HG02943 (cell line): Measurements from ENCODE around the gene GNAO1.

ENCODE experiments used
- ATAC-seq: cut with Tn5 transposase; IDR thresholded peaks from one replicate; pipeline ENCODE4 v1.9.1; 2021; ENCODE audit warnings: mild to moderate bottlenecking, low read depth, moderate library complexity; ENCODE audit not compliant: unreplicated experiment

The GNAO1 gene

DNA sequence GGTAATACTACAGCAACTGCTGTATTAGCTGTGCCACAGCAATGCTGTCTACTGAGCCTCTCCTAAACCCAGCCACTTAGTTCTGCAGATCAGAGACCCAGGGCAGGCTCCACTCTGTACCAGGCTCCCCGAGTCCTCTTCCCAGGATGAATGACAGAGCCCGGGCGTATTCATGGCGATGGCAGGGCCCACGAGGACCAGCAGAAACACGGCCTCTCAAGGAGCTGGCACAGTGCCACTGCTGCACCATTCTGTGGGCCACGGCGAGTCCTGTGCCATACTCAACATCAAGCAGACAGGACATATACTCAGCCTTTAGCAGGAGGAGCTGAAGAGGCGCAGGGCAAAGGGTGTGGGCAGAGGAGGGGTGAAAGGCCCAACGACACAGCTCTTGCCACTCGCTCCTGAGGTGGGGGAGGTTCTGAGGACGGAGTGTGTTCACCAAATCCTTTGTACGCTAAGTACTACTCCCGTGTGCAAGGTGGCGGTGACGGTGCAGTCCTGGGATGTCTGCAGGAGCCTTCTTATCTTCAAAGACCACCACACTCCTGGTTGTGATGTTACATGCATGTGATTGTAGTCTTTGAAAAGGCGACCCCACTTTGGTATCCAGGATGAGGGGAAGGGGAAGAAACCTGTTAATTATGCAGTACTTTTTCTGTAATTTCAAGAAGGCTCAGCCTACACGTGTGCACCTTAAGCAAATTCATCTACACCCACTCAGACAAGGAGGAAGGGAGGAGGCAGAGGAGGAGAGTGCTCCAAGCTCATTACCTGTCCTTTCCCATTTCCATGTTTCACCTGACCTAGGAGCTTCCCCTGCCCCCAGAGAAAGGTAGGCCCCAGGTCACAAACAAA lies 136.0 kb downstream of the GNAO1 start:
- ATAC-seq = no peak

- ATAC-seq = no peak
These were observed 136.6 kb downstream of the GNAO1 start for GRCh38 chr16:56327929-56328258.

DNA sequence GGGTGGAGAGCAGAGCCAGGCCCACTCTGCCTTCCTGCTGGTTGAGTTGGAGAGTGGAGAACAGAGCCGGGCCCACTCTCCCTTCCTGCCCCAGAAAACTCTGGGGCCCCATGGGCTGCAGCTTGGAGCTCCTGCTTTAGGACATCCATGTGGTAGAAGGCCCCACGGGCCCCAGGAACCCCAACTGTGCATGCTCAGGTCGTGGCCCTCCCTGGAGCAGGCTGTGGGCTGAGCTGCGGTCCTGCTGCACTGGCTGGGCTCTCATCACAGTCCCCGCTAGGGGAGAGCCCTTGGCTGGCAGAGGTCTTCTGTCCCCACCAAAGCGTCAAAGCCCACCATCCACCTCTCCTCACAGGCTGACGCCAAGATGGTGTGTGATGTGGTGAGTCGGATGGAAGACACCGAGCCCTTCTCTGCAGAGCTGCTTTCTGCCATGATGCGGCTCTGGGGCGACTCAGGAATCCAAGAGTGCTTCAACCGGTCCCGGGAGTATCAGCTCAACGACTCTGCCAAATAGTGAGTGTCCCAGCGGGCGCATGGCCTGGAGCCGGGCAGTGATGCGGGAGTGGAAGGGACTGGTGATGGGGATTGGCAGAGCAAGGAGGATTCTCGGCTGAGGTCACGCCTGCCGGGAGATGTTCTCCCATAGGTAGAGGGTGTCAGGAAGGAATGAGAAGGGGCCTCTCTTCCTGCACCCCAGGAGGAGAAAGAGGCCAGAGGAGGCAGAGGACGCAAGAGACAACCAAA lies 137.2 kb downstream of the GNAO1 start:
- no peak for ATAC-seq

DNA sequence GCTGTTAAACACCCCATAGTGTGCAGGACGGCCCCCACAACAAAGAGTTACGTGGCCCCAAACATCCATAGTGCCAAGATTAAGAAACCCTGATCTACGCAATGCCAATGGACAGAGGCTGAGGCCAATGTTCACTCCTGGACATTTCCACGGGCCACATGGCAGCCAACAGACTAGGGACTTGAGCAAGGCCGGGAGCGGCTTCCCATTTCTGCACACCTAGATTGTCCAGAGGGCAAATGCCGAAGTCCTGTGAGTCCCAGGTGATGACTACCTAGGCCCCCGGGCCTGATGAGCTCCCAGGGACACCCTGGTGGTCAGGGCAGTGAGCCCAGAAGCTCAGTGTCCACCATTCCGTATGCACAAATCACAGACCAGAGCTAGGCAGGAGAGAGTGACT lies 138.6 kb downstream of the GNAO1 start:
- no peak for ATAC-seq

GRCh38 chr16:56330476-56330875 lies 139.2 kb downstream of the GNAO1 start:
- ATAC-seq = no peak

DNA sequence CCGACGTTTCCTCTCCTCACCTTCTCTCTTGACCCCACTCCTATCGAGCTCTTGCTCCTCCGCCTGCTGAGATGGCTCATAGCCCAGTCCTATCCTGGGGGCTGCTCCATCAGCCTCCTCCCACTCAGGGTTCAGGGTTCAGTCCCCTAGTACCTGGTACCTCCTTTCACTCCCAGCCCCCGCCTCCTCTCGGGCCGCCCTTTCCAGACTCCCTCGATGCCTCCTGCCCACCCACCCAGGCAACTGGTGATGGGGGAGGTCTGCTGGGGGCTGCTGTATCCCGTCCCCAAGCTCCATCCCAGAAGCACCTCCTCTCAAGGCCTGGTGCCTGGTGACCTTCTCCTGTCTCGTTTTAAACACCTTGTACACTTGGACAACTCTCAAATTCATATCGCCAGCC lies 140.1 kb downstream of the GNAO1 start:
- ATAC-seq = no peak

DNA sequence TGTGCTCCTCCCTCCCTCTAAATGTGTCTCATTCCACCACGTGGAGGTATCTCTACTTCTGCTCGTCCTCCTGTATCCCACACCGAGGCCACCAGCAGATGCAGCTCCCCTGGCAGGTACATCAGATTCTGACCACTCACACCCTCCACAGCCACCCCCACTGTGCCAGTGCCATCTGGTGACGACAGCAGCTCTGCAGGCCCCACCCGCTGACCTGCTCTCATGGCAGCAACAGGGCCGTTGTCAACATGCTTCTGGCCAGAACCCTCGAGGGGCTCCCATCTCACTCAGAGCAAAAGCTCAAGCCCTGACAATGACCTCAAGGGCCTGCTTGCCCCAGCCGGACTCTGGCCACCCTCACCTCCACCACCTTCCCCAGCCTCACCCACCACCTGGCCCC lies 140.6 kb downstream of the GNAO1 start:
- no peak for ATAC-seq

DNA sequence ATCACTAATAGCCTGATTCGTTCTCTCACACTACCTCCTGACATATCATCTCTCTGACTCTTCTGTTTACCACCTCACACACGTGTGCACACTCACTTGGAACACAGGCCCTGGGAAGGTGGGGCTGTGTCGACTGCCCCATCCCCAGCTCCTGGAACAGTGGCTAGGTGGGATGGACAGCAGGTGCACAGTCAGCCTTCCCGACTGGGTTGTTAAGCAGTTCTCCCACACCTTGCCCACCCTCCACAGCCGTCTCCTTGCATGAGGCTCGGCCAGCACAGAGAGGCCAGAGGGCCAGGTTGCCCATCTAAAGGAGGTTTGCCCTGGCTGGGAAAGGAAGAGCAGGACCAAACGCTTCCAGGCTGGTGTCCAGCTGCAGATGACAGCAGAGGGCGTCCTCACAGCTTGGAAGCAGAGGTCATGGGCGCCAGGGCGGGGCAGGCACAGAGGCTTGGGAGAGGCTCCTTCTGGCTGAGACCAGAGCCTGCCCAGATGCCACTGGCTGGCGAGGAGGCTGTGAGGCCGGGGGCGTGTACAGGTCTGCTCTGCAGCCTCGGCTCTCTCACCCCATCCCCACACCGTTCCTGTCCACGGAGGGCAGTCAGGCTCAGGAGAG lies 141.3 kb downstream of the GNAO1 start:
- ATAC-seq = no peak

DNA sequence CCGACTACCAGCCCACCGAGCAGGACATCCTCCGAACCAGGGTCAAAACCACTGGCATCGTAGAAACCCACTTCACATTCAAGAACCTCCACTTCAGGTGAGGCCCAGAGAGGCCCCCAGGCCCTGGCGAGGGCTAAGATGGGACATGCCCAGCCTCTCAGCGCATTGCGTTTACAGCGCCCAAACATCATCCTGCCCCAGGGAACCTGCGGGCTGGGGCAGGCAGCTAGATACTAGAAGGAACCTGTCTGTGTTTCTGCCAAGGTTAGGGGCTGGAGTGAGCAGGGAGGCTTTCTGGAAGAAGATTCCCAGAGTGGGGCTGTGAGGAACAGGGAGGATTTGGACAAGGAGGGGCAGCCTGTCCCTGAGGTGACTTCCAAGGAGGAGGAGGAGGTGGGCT lies 143.5 kb downstream of the GNAO1 start:
- ATAC-seq = no peak

DNA sequence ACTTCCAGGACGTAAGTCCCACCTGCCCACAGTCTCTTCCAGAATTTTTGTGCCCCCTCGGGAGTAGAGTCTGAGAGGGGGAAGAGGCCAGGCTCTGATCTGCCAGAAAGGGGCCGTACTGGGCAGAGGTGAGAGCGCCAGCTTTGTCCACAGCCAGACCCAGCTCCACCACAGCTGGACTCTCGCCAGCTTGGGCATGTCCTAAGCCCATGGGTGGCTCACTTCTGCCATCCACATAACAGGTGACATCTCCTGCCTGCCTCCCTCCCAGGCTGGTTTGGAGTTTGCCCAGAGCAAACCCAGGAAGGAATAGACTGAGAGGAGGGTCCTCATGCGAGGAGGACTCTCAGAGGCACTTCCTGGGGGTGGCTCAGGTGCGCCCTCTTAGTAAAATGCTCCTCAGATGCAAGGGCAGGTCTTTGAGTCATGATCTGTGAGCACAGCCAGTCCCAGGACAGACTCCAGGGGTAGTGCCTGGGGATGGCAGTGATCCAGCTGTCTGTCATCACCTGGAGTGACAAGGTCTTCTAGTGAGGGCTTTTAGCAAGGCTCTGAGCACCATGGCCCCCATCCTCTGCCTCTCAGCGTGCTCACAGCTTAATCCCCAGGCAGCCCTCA lies 144.9 kb downstream of the GNAO1 start:
- no peak for ATAC-seq

GRCh38 chr16:56336711-56337110 lies 145.4 kb downstream of the GNAO1 start:
- no peak for ATAC-seq

GRCh38 chr16:56337131-56337857 lies 146.0 kb downstream of the GNAO1 start:
- ATAC-seq = no peak

DNA sequence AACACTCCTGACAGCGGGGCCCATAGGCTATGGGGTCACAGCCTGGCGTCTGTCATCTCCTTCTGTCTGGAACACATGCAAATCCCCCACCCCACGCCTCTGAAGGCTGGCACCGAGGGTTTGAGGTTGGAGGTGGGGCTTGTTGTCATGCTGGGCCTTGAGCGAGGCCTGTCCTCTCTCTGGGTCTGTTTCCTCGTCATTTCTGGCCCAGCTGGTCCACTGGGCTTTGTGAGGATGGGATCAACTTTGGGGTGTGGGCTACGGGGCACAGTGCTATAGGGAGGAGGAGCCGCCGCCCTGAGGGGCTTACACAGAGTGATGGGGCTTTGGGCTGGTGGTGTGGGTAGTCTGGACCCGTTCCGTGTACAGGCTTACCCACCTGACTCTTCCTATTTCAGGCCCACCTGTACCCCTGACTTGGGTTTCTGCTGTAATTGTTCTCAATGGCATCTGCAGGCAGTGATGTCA lies 146.6 kb downstream of the GNAO1 start:
- no peak for ATAC-seq

DNA sequence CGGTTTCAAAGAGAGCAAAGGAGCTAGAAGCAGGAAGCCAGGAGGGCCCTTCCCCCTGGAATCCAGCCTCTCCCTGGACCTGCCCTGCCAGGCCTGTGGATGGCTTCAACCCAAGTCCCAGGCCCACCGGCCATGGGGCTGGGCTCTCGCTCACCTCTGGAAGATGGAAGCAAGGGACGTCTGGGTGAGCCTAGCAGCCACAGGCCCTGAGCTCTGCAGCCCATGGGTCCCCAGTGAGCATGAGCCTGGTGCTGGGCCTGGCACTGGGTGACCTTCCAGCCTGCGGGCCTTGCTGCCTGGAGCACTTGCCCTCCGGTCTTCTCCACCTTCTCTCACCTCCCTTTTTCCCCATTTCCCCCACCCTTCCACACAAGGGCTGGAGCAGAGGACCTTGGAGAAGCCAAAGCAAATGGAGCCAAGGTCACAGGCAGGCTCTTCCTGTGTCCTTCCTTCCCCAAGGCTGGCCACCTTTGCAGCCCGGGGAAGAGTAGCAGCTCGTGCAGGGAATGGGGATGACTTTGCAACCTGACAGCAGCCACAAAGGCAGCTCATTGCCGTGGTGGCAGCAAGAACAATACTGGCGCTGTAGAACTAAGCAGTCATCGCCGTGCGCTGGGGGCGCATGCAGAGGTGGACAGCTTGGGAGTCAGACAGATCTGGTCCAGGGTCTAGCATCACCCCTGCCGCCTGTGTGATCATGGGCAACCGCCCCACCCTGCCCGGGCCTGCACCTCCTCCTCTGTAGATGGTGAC lies 147.5 kb downstream of the GNAO1 start:
- ATAC-seq = no peak

- ATAC-seq = no peak
These were observed 148.3 kb downstream of the GNAO1 start for GRCh38 chr16:56339431-56340195.

DNA sequence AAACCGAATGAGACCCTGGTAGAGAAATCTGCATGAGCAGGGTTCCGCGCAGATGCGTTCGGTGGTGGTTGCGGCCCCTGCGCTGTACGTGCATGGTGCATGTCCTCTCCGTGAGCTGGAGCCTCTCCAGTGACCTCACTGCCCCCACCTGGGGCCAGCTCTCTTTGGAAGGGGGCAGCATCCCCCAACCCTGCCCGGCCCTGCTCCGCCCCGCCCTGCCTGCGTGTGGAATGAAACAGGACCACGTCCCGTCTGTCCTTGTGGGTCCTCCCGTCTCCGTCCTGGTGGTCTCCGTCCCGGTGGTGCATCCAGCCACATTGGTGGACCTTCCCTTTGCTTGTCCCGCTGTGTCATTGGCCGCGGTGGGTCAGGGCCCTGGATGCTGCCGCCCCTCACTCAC lies 149.1 kb downstream of the GNAO1 start:
- no peak for ATAC-seq

DNA sequence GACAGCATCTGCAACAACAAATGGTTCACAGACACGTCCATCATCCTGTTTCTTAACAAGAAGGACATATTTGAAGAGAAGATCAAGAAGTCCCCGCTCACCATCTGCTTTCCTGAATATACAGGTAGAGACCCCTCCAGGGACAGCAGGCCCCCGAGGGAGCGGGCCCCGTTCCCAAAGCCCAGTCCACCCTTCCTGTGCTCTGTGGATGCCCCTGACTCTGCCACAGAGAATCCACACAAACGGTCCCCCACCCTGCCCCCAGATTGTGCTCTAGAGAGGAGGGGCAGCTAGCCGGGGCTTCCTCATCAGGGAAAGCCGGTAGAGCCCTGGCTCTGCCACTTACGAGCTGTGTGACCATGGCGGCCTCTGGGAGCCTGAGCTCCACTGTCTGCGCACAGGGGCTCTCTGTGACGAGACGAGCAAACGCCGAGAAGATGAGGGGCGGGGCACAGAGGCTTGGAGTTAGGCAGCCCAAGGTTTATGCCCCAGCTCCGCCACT lies 149.6 kb downstream of the GNAO1 start:
- ATAC-seq = no peak

GRCh38 chr16:56341656-56342399 lies 150.5 kb downstream of the GNAO1 start:
- no peak for ATAC-seq
